Tibial nerve (tissue), 4 donors: ENCODE results near the gene MLST8. TPM values are rescaled to one million over a fixed set of nuclear protein-coding genes. Genes with fewer than 3 reads are reported as not detected.

Source experiments
- DNase-seq, 2 donors: peaks; one replicate each; pipeline ENCODE4 v3.0.0-alpha.2; 2019; ENCODE audit warnings: low spot score in 2 of 2
- H3K27ac ChIP-seq, 4 donors: fragments of 200-600 bp; sonication (generic) in 3 of 4; one replicate each; pipeline ENCODE4 v1.5.1; 2017 to 2019; ENCODE audit warnings: mild to moderate bottlenecking in 1 of 4
- H3K27me3 ChIP-seq, 2 donors: fragments of 200-600 bp; sonication (generic) in 1 of 2; one replicate each; pipeline versions ENCODE4 v1.5.1 to v1.6.0; 2017 to 2019
- H3K36me3 ChIP-seq, 3 donors: fragments of 200-600 bp; sonication (generic); one replicate each; pipeline ENCODE4 v1.5.1; 2018 to 2019
- H3K4me1 ChIP-seq, 4 donors: fragments of 200-600 bp; sonication (generic) in 3 of 4; one replicate each; pipeline ENCODE4 v1.5.1; 2017 to 2019
- H3K4me3 ChIP-seq, 4 donors: fragments of 200-600 bp; sonication (generic) in 3 of 4; one replicate each; pipeline ENCODE4 v1.5.1; 2017 to 2019; ENCODE audit warnings: mild to moderate bottlenecking in 1 of 4, moderate library complexity in 1 of 4
- H3K9me3 ChIP-seq, 4 donors: fragments of 200-600 bp; sonication (generic) in 3 of 4; one replicate each; pipeline ENCODE4 v1.5.1; 2017 to 2019
- CTCF ChIP-seq, 5 experiments: fragments of 200-600 bp in 3 of 5; fragments of 450-650 bp in 2 of 5; sonication (generic) in 3 of 5; IDR thresholded peaks; one replicate each; pipeline ENCODE4 v1.5.1; 2016 to 2019; ENCODE audit warnings: antibody characterized with exemption in 5 of 5, mild to moderate bottlenecking in 3 of 5, moderate library complexity in 2 of 5
- EP300 ChIP-seq, 2 donors: sonication (generic); formaldehyde crosslinking; IDR thresholded peaks; one replicate each; pipeline ENCODE4 v1.6.1; 2017; ENCODE audit warnings: antibody characterized with exemption in 2 of 2, mild to moderate bottlenecking in 1 of 2
- POLR2A ChIP-seq, 2 donors: fragments of 450-650 bp; IDR thresholded peaks; one replicate each; pipeline ENCODE4 v1.6.1; 2017; ENCODE audit warnings: antibody characterized with exemption in 2 of 2, mild to moderate bottlenecking in 2 of 2, moderate library complexity in 2 of 2
- WGBS, 2 donors: methylation state at CpG; one replicate each; pipeline ENCODE4 v1.1.5; 2018; 5-methylcytosine and 5-hydroxymethylcytosine counted together
- total RNA-seq, 4 donors: library from RNA; depleted of rRNA; stranded (reverse); fragments of >200 nt; gene quantifications; one replicate each; pipeline ENCODE4 v1.1.0, GENCODE V29; 2016

The MLST8 gene
- total RNA-seq, 4 donors from 2014 or later = 28.8 to 73.8 (median 43.8) TPM

GRCh38 chr16:2180461-2180860 is 24.8 kb upstream of the MLST8 start:
- no peak for TF ChIP-seq CTCF (IDR thresholded peaks at IDR 0.05)
- TF ChIP-seq EP300 (IDR thresholded peaks at IDR 0.05) = no peak
- TF ChIP-seq POLR2A (IDR thresholded peaks at IDR 0.05) = no peak
- H3K27ac ChIP-seq = no peak overlapping the region
- H3K4me1 ChIP-seq = peaks cover 0 to 5% (median 0%) of the 10 kb centered on the region in 4 donors
- no peak overlapping the region for H3K4me3 ChIP-seq
- H3K27me3 ChIP-seq = no peaks in the 10 kb centered on the region
- 90 to 95% methylated on average over 8 to 43 of the region's 43 CpGs for WGBS, 2 donors
- peaks cover 3 to 32% (median 8%) of the 10 kb centered on the region in 3 donors for H3K36me3 ChIP-seq
- DNase-seq = no peak
- H3K9me3 ChIP-seq = no peaks in the 10 kb centered on the region

GRCh38 chr16:2180962-2181923 is 24.0 kb upstream of the MLST8 start:
- Histone ChIP-seq H3K27me3 (no peaks in the 10 kb centered on the region), H3K27ac (no peak overlapping the region), H3K4me1 (peaks cover 0 to 5% (median 0%) of the 10 kb centered on the region in 4 donors), H3K9me3 (no peaks in the 10 kb centered on the region), H3K4me3 (no peak overlapping the region), H3K36me3 (peaks cover under 1 to 24% (median 3%) of the 10 kb centered on the region in 3 donors)
- WGBS, 2 donors = 81 to 87% methylated on average over 28 to 34 of the region's 46 CpGs
- no peak for DNase-seq
- no peak for TF ChIP-seq CTCF (IDR thresholded peaks at IDR 0.05)
- no peak for TF ChIP-seq EP300 (IDR thresholded peaks at IDR 0.05)
- TF ChIP-seq POLR2A (IDR thresholded peaks at IDR 0.05) = no peak

- no peak for TF ChIP-seq EP300 (IDR thresholded peaks at IDR 0.05)
- no peak for TF ChIP-seq POLR2A (IDR thresholded peaks at IDR 0.05)
- TF ChIP-seq CTCF (IDR thresholded peaks at IDR 0.05) = no peak
- 88 to 89% methylated on average over 19 to 20 of the region's 20 CpGs for WGBS, 2 donors
- Histone ChIP-seq H3K27ac (no peak overlapping the region), H3K36me3 (peaks cover 0 to 17% (median 3%) of the 10 kb centered on the region in 3 donors), H3K4me3 (no peak overlapping the region), H3K4me1 (peaks cover 0 to 5% (median 0%) of the 10 kb centered on the region in 4 donors), H3K9me3 (no peaks in the 10 kb centered on the region), H3K27me3 (no peaks in the 10 kb centered on the region)
- no peak for DNase-seq
Observed at GRCh38 chr16:2181952-2182351, 23.3 kb upstream of the MLST8 start.

GRCh38 chr16:2183671-2184070 is 21.6 kb upstream of the MLST8 start:
- Histone ChIP-seq H3K27me3 (no peaks in the 10 kb centered on the region), H3K27ac (no peak overlapping the region), H3K4me1 (peaks cover 0 to under 1% (median 0%) of the 10 kb centered on the region in 4 donors), H3K36me3 (no peaks in the 10 kb centered on the region), H3K9me3 (no peaks in the 10 kb centered on the region), H3K4me3 (no peak overlapping the region)
- TF ChIP-seq POLR2A (IDR thresholded peaks at IDR 0.05) (no peak), CTCF (IDR thresholded peaks at IDR 0.05) (no peak), EP300 (IDR thresholded peaks at IDR 0.05) (no peak)
- WGBS, 2 donors = 88 to 91% methylated on average over 24 to 30 of the region's 30 CpGs
- no peak for DNase-seq

GRCh38 chr16:2184346-2184745 is 20.9 kb upstream of the MLST8 start:
- 87 to 88% methylated on average over 18 to 19 of the region's 19 CpGs for WGBS, 2 donors

More at GRCh38 chr16:2184346-2184745, 20.9 kb upstream of the MLST8 start:
- no peak overlapping the region for H3K4me3 ChIP-seq
- no peak overlapping the region for H3K27ac ChIP-seq
- no peaks in the 10 kb centered on the region for H3K27me3 ChIP-seq
- H3K4me1 ChIP-seq = no peaks in the 10 kb centered on the region
- no peaks in the 10 kb centered on the region for H3K9me3 ChIP-seq
- H3K36me3 ChIP-seq = no peaks in the 10 kb centered on the region
- TF ChIP-seq EP300 (IDR thresholded peaks at IDR 0.05) (no peak), CTCF (IDR thresholded peaks at IDR 0.05) (no peak), POLR2A (IDR thresholded peaks at IDR 0.05) (no peak)
- no peak for DNase-seq
